ENCODE results near the gene TUBB. TPM values are rescaled to one million over a fixed set of nuclear protein-coding genes. Genes with fewer than 3 reads are reported as not detected.
A peak's percentile ranks its signal among the peaks of the same experiment; 100 is the strongest.

The TUBB gene
- total RNA-seq, 2 experiments from 2014 or later = 1,168 to 1,207 TPM

DNA sequence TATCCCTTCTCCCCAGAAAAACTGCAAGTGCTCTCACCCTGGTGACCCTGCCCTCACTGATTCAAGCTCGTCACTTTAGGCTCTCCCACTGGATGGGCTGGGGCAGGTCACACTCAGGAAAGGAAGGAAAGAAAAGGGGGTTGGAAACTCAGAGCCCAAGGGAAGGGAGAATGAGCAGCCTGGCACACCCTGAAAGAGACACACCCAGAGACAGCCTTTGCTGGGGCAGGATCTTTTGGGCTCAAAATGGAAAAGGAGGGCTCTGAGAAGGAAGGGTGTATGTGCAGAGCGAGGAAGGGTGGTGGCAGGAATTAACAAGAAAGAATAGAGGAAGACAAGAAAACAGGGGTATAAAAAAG is 36.2 kb upstream of the TUBB start:
- peak overlapping the region; percentile 99 for H3K27ac Mint-ChIP-seq
- H3K4me3 Mint-ChIP-seq = peak overlapping the region; percentile 91
- H3K4me1 Mint-ChIP-seq = peaks cover 29% of the 10 kb centered on the region
- POLR2A ChIA-PET = interaction anchor here (0.7 to 16.6 kb wide), 13 partner anchors 8 to 69 kb away, joined by 3 to 512 read pairs (median 6); partner anchors contain the start of genes DHX16, IER3, MDC1 and MRPS18B
- H3K9me3 Mint-ChIP-seq = no peaks in the 10 kb centered on the region
- peaks cover 66% of the 10 kb centered on the region for H3K36me3 Mint-ChIP-seq
- ATAC-seq (ENCODE audit: low read depth) = no peak
- H3K27me3 Mint-ChIP-seq = no peaks in the 10 kb centered on the region
- no peak for DNase-seq

DNA sequence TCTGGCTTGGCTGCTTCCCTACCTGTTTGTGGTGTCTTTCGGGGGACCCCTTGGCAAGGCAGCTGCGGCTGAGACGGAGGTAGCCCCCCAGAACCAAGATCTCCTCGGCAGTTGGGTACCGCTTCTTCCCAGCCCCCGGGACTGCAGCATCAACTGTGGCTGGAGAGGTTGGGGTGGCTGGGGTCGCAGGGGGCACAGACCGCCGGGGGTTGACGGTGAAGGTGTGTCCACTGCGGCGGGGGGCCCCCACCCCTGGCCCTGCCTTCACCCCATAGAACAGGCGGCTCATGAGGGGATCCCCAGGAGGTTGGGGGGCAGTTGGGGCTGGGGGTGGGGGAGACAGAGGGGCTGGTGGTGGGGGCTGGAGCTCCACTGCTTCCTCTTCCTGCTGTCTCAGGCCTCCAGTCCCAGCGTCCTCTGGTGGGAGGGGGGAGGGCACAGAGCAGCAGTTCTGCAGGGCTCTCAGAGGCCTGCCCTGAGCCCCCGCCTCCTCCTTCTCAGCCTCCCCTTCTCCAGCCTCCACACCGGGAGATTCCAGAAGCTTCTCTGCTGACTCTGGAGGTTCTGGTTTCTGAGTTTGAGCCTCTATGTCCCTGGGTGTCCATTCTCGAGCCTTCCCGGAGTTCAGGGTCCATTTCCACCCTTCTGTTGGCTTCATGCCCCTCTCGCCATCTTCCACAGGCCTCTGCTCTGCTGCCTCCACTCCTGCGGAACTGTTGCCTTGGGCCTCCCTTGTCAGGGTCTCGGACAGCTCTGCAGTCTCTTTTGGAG is 35.6 kb upstream of the TUBB start:
- Mint-ChIP-seq H3K9me3 (no peaks in the 10 kb centered on the region), H3K27ac (peak overlapping the region; percentile 99), H3K4me1 (peaks cover 31% of the 10 kb centered on the region), H3K36me3 (peaks cover 62% of the 10 kb centered on the region), H3K27me3 (no peaks in the 10 kb centered on the region), H3K4me3 (peak overlapping the region; percentile 91)
- POLR2A ChIA-PET = interaction anchor here (0.6 to 16.6 kb wide), 14 partner anchors 9 to 69 kb away, joined by 3 to 512 read pairs (median 6); partner anchors contain the start of genes DHX16, FLOT1, IER3 and MDC1
- ATAC-seq (ENCODE audit: low read depth) (peak; percentile 10), DNase-seq (peak; percentile 68)

DNA sequence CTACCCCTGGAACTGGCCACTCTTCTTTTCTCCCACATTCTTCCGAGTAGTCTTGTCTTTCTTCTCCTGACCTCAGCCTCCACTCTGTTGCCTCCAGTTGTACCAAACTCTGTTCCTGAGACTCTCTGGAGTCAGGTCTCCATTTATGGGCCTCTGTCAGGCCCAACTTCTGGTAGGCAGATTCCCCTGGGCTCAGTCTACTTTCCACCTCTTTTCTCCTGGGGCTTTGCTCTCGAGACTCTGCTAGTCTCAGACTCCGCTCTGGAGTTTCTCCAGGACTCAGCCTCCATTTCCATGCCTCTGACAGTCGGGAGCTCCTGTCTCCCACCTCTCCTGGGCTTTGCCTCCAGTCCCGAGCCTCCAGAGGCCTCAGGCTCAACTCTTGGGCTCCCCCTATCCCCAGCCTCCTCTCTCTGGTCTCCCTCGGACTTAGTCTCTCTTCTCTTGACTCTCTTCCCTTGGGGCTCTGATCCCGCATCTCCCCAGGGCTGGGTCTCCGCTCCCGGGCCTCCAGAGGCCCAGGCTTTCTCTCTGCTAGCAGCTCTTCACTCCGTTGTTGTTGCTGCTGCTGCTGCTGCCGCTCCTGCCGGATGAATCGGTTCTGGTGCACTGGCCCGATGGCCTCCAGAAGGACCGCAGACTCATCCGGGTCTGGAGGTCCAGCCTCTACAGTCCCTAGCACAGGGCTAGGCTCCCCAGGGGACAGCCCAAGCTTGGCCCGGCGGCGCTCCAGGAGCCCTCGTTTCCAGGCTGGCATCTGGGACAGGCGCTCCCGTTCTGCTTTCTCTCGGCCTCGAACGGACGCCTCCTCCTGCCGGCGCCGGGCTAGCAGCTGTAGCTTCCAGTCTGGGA is 34.8 kb upstream of the TUBB start:
- no peak for ATAC-seq (ENCODE audit: low read depth)
- POLR2A ChIA-PET = interaction anchor here (0.6 to 16.6 kb wide), 11 partner anchors 9 to 70 kb away, joined by 3 to 512 read pairs (median 6); partner anchors contain the start of genes DHX16, FLOT1, IER3 and MDC1
- peaks cover 34% of the 10 kb centered on the region for H3K4me1 Mint-ChIP-seq

DNA sequence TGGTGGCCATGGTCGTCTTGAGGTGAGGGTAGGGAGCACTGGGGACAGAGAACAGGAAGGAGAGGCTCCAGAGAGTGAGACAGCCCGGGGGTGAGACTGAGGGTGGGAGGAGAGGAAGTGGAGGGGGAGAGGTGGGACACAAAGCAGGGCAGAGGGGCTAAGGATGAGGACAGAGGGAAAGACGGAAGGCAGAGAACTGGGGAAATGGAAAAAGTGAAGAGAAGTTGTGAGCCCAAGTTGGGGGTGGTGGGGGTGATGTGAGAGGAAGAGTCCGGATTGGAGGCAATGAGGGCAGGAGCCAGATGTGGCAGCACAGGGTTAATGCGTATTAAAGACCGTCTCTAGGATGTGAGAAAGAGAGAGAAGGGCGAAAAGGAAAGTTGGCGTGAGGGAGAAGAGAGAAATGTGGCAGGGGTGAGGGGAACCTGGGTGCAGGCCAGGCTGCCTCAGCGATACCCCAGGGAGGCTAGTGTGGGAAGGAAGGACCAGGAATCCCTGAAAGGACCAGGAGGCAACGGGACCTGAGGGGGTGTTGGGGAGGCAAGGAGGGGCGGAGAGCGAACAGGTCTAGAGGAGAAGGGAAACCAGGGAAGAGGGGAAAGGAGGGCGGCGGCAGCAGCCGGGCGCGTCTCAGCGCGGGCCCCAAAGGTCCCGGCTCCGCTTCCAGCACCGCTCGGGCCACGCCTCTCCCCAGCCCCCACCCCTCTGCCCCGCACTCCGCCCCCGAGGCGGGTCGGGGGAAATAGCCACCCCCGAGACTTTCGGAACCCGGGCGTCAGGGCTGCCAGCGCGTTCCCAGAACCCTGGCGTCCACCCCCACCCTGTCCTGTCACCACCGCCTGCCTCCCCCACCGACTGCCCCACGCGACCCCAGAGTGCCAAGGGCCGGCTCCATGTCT is 33.9 kb upstream of the TUBB start, which contains the start of gene PPP1R18:
TSS of gene PPP1R18 (minus strand) at position 637 of the 899 bp plus-strand sequence. CDS start at position 10, 627 bp downstream.
- H3K4me1 Mint-ChIP-seq = peaks cover 35% of the 10 kb centered on the region
- no peaks in the 10 kb centered on the region for H3K9me3 Mint-ChIP-seq
- POLR2A ChIA-PET = interaction anchor here (1.0 to 16.6 kb wide), 7 partner anchors 13 to 71 kb away, joined by 4 to 512 read pairs (median 13); partner anchors contain the start of genes DHX16, MDC1, MRPS18B and PPP1R10

More for the DNA sequence above, 34.8 kb upstream of the TUBB start:
- Mint-ChIP-seq H3K27me3 (no peaks in the 10 kb centered on the region), H3K27ac (peak overlapping the region; percentile 99), H3K36me3 (peaks cover 54% of the 10 kb centered on the region), H3K4me3 (peak overlapping the region; percentile 91), H3K9me3 (no peaks in the 10 kb centered on the region)
- DNase-seq = peak; percentile 60

DNA sequence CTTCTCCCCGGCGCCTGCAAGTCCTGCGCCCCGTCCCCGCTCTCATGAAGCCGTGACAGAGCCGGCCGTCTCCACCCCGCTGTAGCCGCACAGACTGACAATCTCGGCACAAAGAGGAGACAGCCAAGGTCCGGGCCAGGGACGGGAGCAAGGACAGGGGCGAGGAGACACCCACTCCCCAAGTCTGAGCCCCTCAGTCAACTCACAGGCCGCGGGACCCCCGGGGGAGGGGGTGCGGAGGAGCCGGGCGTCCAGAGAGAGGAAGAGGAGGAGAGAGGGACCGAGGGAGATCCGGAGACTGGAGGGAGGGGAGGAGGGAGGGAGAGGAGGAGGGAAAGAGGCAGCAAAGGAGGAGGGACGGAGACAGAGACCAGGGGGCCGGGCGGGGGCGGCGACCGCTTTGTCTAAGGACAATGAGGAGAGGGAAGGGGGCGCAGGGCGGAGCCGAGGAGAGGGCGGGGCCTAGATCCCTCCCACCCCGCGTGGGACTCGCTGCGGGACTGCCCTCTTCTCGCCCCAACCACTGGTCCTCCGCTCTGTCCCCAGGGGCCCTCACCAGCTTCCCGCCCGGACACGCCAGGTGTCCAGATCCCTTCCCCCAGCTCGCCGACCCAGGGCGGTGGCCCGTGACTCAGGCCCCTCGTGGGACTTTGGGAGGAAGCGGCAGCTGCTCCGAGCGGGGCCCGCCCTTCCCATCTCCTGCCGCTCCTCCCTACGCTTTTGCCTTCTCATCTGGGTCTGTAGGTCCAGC is 33.1 kb upstream of the TUBB start:
- Mint-ChIP-seq H3K27ac (peak overlapping the region; percentile 99), H3K4me3 (peak overlapping the region; percentile 91), H3K27me3 (no peaks in the 10 kb centered on the region), H3K4me1 (peaks cover 36% of the 10 kb centered on the region), H3K9me3 (no peaks in the 10 kb centered on the region), H3K36me3 (peaks cover 38% of the 10 kb centered on the region)
- ATAC-seq (ENCODE audit: low read depth) (peak; percentile 18), DNase-seq (peak; percentile 83)
- POLR2A ChIA-PET = interaction anchor here (0.8 to 3.0 kb wide), 9 partner anchors 8 to 72 kb away, joined by 3 to 37 read pairs (median 6); partner anchors contain the start of genes MDC1 and TUBB

More for the DNA sequence above, 33.9 kb upstream of the TUBB start, which contains the start of gene PPP1R18:
- Mint-ChIP-seq H3K4me3 (peak within 1 kb of the TSS; percentile 91), H3K27ac (peak within 1 kb of the TSS; percentile 99), H3K27me3 (no peaks in the 10 kb centered on the region), H3K36me3 (peaks cover 45% of the 10 kb centered on the region)
- DNase-seq (peak; percentile 87), ATAC-seq (ENCODE audit: low read depth) (peak; percentile 29)

DNA sequence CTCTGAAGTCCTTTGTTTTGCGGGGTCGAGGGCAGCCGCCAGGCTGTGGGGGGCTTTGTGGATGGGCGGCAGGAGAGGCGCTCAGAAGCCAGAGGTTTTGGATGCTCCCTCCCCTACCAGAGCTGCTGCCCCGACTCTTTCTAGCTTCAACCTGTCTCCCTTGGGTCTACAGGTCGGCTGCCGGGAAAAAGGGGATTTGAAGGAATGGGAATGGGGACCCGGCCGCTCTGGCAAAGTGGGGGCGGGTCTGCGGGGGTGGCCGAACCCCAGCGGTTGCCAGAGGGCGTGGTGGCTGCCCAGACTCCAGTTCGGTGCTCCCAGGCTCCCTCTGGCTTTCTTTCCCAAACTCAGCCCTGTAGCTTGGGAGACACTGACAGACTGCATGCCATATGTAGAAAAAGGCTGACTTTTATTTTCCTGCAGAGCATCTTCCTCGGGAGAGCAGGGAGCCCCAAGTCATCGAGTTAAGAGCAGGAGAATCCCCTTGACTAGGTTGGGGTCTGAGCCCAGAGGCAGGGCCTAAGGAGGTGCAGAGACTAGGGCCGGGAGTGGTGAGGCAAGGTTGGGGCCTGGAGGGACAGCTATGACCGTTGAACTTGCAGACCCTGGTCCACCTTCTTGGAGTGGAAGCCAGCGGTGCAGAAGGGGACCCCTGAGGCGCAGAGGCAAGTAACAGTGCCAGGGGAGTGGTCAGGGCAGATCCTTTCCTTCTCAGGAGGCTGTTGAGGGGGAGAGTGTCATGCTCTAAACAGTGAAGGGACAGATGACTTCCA is 32.3 kb upstream of the TUBB start:
- H3K27ac Mint-ChIP-seq = peak overlapping the region; percentile 99
- DNase-seq (no peak), ATAC-seq (ENCODE audit: low read depth) (no peak)
- H3K27me3 Mint-ChIP-seq = no peaks in the 10 kb centered on the region
- H3K4me1 Mint-ChIP-seq = peaks cover 36% of the 10 kb centered on the region
- peaks cover 32% of the 10 kb centered on the region for H3K36me3 Mint-ChIP-seq
- POLR2A ChIA-PET = interaction anchor here (0.8 to 3.0 kb wide), 11 partner anchors 9 to 73 kb away, joined by 3 to 37 read pairs (median 5); partner anchors contain the start of genes MDC1 and TUBB
- H3K9me3 Mint-ChIP-seq = no peaks in the 10 kb centered on the region
- peak overlapping the region; percentile 91 for H3K4me3 Mint-ChIP-seq

DNA sequence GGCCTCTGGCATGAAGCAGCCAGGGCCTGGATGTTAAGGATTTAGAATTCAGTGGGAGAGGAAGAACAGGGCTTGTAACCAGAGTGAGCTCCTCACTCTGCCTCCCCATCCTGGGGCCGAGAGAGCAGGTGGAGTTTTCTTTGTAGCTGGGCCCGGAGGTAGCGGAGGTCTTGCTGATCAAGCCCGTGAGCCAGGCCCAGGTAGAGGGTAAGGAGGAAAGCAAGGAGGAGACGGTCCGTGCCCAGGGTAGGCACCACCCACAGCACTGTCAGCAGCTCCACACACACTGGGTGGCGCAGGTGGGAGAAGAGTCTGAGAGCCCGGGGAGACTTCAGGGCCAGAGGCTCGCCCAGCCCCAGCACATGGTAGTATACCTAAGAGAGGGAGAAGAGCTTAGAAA is 31.6 kb upstream of the TUBB start:
- H3K9me3 Mint-ChIP-seq = no peaks in the 10 kb centered on the region
- peaks cover 36% of the 10 kb centered on the region for H3K4me1 Mint-ChIP-seq
- H3K36me3 Mint-ChIP-seq = peaks cover 25% of the 10 kb centered on the region
- no peaks in the 10 kb centered on the region for H3K27me3 Mint-ChIP-seq
- ATAC-seq (ENCODE audit: low read depth) = no peak
- H3K27ac Mint-ChIP-seq = peak overlapping the region; percentile 99
- no peak for DNase-seq
- H3K4me3 Mint-ChIP-seq = peak overlapping the region; percentile 91
- POLR2A ChIA-PET = interaction anchor here (1.0 to 3.6 kb wide), 10 partner anchors 8 to 48 kb away, joined by 3 to 37 read pairs (median 6); partner anchors contain the start of genes MDC1 and TUBB

DNA sequence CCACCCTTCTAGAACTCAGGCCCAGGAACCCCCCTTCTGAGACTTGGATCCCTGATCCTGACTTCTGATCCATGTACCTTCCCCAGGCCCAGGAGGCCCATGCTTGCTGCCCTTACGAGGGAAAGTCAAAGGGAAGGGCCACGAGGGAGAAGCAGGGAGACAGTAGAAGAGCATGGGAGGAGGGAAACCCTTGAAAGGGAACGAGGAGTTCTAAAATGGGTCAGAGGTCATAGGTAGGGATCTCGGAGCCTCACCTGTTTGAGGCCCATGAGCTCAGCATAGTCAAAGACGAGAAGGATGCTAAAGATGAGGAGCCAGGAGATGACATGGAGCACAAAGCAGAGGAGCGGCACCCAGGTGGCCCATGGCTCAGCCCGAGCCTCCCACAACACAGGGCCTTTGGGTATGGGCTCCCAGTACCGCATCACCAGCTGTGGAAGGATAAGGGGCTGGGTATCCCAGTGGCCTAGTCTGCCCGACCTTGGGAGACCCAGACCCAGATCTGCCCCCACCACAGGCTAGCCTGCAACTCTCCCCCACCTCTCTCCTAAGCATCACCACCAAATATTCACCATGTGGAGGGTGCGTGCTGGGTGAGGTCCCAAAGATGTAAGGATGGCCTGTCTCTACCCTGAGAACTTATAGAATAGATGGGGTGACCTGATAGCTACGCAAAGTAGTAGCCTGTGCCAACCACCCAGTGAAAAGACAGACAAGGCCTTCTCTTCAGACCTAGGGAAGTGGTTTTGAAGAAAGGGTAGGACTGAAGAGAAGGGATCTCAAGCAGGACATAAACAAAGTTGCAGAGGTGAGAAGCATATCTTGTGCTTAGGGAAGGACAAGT is 30.9 kb upstream of the TUBB start:
- no peaks in the 10 kb centered on the region for H3K27me3 Mint-ChIP-seq
- peaks cover 36% of the 10 kb centered on the region for H3K4me1 Mint-ChIP-seq
- DNase-seq (no peak), ATAC-seq (ENCODE audit: low read depth) (no peak)
- peak overlapping the region; percentile 98 for H3K4me3 Mint-ChIP-seq
- POLR2A ChIA-PET = interaction anchor here (1.1 to 3.6 kb wide), 8 partner anchors 8 to 48 kb away, joined by 3 to 37 read pairs (median 6); partner anchors contain the start of gene MDC1
- peak overlapping the region; percentile 66 for H3K27ac Mint-ChIP-seq
- H3K36me3 Mint-ChIP-seq = peaks cover 18% of the 10 kb centered on the region
- no peaks in the 10 kb centered on the region for H3K9me3 Mint-ChIP-seq

DNA sequence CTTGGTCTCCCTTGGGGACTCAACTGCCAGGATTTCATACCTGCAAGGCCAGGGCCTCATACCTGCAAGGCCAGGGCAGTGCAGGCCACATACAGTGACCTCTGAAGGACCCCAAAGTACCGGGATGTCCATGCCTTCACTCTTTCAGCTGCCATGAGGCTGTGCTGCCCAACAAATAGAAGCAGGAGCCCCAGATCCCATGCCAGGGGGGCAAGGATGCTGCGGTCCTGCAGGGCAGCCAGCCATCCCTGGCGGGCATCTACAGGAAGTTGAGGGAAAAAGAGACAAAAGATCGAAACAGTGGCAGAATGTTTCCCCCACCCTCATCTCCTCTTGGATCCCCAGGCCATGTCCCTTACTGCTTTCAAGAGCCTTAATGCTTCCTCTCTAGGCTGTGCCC is 30.2 kb upstream of the TUBB start:
- peaks cover 17% of the 10 kb centered on the region for H3K36me3 Mint-ChIP-seq
- DNase-seq (no peak), ATAC-seq (ENCODE audit: low read depth) (no peak)
- peak overlapping the region; percentile 98 for H3K4me3 Mint-ChIP-seq
- H3K27ac Mint-ChIP-seq = peak overlapping the region; percentile 80
- no peaks in the 10 kb centered on the region for H3K27me3 Mint-ChIP-seq
- POLR2A ChIA-PET = interaction anchor here (1.0 to 3.6 kb wide), 6 partner anchors 10 to 41 kb away, joined by 3 to 12 read pairs (median 5); partner anchors contain the start of gene MDC1
- H3K4me1 Mint-ChIP-seq = peaks cover 35% of the 10 kb centered on the region
- no peaks in the 10 kb centered on the region for H3K9me3 Mint-ChIP-seq

Data from activated naive CD8-positive, alpha-beta T cell treated with anti-CD3 and anti-CD28 coated beads, Interleukin-2, amount 10 ng/mL, durations not matched to agents 7 days and 5 days (primary cell).